LoVo (cell line): ENCODE measurements around the gene EID2.

Experiments
- DNase-seq: peaks from one replicate; pipeline ENCODE4 v3.0.0-alpha.2; 2016; ENCODE audit warnings: low spot score

Gene EID2

DNA sequence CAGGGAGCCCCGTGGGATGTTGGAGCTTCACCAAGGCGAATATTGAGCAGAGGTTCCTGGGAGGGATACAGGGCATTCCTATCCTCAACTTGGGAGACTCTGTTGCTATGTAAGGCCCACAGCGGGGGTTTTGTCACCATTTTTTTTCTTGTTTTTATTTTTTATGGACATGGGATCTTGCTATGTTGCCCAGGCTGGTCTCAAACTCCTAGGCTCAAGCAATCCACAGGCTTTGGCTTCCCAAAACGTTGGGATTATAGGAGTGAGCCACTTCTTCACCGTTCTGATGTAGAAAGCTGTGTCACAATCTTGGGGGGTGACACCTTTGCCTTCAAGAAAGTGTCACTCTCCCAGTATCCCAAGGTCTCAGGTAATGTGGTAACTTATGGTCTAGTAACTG, 38.6 kb downstream of the EID2 start:
- DNase-seq, result no peak

DNA sequence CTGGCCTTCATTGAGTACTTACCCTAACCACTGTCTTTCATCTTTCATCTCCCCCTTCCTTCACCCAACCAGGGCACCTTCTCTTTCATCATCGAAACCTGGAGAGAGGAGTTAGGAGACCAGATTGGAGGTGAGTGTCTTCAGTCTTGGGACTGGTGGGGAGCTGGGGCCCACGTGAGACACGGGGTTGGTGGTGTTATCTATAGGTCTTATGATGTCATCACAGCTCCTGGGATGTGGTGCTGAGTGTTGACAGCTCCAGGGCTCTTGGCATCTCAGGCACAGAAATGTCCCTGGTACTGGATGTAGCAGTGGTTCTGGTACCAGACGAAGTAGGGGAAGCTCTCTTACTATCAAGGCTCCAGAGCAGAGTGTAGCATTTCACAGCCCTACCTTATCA, 39.4 kb downstream of the EID2 start:
- no peak for DNase-seq

DNA sequence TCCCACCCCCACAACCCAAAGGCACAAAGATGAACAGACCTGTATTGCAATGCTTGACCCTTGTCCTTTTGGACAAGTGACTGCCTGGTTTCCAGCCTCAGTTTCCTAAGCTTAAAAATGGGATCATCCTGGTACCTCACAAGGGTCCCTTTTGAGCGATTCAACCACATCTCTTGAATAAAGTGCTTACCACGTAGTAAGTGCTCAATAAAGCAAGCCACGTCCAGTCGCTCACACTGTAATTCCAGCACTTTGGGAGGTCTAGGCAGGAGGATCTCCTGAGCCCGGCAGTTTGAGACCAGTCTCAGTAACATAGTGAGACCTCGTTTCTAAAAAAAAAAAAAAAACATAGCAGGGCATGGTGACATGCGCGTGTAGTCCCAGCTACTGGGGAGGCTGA, 40.0 kb downstream of the EID2 start:
- no peak for DNase-seq

DNA sequence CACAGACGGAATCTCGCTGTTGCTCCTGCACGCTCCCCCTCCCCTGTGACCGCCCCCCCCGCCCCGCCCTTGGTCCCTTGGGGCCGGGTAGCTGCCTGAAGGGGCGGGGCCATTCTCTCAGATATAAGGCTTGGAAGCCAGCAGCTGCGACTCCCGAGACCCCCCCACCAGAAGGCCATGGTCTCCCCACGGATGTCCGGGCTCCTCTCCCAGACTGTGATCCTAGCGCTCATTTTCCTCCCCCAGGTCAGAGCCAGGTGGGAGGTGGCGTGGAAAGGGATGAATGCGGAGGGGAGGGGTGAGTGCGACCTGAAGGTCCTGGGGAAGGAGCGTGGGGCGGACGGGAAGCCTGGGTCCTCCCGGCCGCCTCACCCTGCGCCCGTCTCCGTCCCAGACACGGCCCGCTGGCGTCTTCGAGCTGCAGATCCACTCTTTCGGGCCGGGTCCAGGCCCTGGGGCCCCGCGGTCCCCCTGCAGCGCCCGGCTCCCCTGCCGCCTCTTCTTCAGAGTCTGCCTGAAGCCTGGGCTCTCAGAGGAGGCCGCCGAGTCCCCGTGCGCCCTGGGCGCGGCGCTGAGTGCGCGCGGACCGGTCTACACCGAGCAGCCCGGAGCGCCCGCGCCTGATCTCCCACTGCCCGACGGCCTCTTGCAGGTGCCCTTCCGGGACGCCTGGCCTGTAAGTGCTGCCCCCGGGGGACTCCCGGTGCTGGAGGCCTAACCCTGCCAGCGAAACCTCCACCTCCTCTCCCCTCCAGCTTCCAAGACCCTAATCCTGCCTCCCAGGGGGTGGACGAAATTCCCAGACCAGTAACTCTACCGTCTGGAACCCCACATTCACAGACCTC, 40.9 kb downstream of the EID2 start, which contains the start of gene DLL3:
Gene DLL3, plus strand, starts transcription at position 150 of the 845 bp plus-strand sequence. Its CDS starts 28 bp downstream, at position 178.
- no peak for DNase-seq

DNA sequence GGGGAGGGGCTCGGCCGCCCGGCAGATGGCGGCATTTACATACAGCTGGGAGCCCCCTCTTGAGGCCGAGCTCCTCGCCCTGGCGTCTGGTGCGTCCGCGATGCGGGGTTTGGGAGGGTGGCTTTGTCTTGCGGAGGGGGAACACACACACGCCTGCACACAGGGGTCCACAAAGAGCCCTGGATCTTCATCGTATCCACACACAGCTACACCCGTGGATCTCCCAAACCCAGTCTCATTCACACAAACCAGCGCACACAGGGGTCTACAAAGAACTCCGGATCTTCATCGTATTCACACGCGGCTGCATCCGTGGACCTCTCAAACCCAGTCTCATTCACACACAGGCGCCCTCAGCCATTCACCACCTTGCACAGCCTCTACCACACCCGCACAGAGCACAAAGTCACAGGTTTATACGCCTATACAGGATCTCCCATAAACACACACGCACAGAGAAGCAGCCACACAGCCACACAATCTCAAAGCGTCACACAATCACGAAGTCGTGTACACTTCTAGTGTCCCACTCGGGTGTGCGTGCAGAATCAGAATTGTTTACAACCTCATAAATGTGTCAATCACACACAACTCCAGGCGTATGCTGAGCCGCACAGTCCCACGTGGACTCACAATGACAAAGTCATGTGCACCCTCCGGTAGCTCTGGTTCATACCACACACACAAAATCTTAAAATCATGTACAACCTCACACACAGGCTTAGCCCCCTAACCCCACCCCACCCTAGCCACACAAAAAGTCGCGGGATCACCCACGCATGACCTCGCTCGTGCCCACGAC, 41.8 kb downstream of the EID2 start:
- DNase-seq, result peak; percentile 26

DNA sequence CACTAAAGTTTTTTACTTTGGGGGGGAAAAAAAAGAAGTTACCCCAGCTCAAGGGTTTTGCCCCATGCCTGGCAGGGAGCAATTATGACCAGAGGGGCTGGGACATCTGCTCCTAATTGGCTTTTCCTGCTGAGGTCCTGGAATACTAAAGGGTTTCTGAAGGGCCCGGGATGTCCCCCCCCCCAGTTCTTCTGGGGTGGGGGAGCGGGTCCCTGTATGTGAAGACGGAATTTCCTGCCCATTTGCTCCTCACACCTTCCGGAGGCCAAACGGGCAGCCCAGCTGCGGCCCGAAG, 42.3 kb downstream of the EID2 start:
- no peak for DNase-seq

DNA sequence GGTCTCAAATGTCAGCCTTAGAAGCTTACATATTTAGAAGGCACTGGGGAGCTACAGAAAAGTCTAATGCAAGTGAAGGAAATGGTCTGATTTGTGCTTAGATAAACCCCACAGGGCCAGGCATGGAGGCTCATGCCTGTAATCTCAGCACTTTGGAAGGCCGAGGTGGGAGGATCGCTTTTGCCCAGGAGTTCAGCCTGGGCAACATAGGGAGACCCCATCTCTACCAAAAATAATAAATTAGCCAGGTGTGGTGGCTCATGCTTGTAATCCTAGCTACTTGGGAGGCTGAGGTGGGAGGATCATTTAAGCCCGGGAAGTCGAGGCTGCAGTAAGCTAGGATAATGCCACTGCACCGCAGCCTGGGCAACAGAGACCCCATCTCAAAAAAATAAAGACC, 43.9 kb downstream of the EID2 start:
- DNase-seq, result no peak

DNA sequence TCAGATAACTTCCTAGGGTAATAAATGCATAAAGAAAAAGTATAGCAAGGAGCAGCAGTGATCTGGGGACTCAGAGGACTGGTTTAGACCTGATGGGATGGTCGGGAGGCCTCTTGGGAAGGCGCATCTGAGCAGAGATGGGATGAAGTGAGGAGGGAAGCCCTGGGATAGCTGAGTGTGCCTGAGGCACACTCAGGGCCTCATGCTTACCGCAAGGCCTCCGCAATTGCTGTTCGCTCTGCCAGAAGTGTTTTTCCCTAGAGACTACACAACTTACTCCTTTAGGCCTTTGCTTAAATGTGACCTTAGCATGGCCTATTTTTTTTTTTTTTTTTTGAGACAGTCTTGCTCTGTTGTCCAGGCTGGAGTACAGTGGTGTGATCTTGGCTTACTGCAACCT, 45.3 kb downstream of the EID2 start:
- DNase-seq, result no peak

DNA sequence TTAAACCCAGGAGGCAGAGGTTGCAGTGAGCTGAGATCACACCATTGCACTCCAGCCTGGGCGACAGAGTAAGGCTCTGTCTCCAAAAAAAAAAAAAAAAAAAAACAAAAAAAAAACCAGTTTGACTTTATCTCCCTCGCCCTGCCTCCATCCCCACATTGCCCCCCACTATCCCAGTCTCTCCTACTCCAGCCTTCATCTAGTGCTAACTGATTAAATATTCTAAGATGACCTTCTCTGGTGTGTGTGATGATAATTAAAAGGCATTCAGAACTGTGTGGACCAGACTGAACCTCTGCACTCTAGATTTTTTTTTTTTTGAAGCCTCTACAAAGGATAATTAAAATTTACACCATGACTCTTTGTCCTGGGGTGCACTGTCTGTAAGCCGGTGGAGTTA, 47.2 kb downstream of the EID2 start:
- no peak for DNase-seq

DNA sequence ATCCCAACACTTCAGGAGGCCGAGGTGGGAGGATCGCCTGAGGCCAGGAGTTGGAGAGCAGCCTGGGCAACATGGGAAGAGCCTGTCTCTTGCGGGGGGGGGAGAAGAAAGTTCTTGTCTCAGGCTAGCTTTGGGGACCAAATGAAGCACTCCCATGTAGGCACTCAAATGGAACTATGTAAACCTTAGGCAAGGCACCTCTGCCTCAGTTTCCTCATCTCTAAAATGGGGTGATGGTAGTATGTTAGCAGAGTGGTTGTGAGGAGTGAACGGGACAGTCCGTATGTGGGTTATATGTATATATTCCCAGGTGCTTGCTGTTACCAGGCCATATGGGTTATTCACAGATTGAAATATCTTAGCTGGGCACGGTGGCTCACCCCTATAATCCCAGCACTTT, 47.7 kb downstream of the EID2 start:
- no peak for DNase-seq

DNA sequence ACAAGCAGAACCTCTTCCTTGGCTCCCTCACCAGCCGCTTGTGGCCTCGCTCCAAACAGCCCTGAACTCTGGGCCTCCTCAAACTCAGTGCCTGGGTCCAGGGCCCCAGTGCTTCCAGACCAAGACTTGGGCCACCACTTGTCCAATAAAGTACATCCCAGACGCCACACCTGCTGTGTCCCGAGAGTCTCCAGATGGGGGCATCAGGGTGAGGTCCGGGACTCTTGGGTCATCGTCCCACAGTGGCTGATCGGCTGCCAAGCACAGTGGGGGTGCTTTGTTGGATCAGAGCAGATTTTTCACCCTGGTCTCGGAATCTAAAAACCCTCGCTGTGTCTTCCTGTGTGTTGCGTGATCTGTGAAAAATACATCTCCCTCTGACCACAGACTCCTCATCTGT, 50.2 kb downstream of the EID2 start:
- no peak for DNase-seq
